Stomach (tissue), 19 donors: ENCODE data around the gene AFF4. TPM values are rescaled to one million over a fixed set of nuclear protein-coding genes. Genes with fewer than 3 reads are reported as not detected.
"Not testable (repeated sequence)": the region's sequence is repeated elsewhere in the genome, so short reads cannot be mapped to it uniquely, and the experiment has no call there.

ENCODE experiments used
- DNase-seq, 2 donors: peaks; one replicate each; pipeline versions ENCODE4 v3.0.0 to v3.0.0-alpha.2; 2013 to 2019
- H3K27ac ChIP-seq, 5 donors: fragments of 200-600 bp in 4 of 5; sonication (generic) in 4 of 5; one replicate each; pipeline ENCODE4 v1.5.1; 2013 to 2019; ENCODE audit warnings: mild to moderate bottlenecking in 1 of 5, moderate library complexity in 1 of 5
- H3K27me3 ChIP-seq, 3 donors: fragments of 200-600 bp; sonication (generic); one replicate each; pipeline ENCODE4 v1.5.1; 2017 to 2019; ENCODE audit warnings: mixed run types in 1 of 3
- H3K36me3 ChIP-seq, 4 donors: fragments of 200-600 bp; sonication (generic); 1 replicate in 3 of 4; 2 replicates in 1 of 4; pipeline ENCODE4 v1.5.1; 2016 to 2019
- H3K4me1 ChIP-seq, 4 donors: fragments of 200-600 bp; sonication (generic); one replicate each; pipeline ENCODE4 v1.5.1; 2016 to 2019
- H3K4me3 ChIP-seq, 4 donors: fragments of 200-600 bp; sonication (generic) in 3 of 4; one replicate each; pipeline ENCODE4 v1.5.1; 2016 to 2019; ENCODE audit warnings: mild to moderate bottlenecking in 1 of 4
- H3K9me3 ChIP-seq, 4 donors: fragments of 200-600 bp; sonication (generic); one replicate each; pipeline ENCODE4 v1.5.1; 2016 to 2019
- EP300 ChIP-seq: sonication (generic); formaldehyde crosslinking; IDR thresholded peaks from one replicate; pipeline ENCODE4 v1.6.1; 2017; ENCODE audit warnings: antibody characterized with exemption
- POLR2A ChIP-seq, 4 donors: fragments of 450-650 bp; IDR thresholded peaks; one replicate each; pipeline ENCODE4 v1.6.1; 2016; ENCODE audit warnings: antibody characterized with exemption in 4 of 4, control low read depth in 2 of 4, mild to moderate bottlenecking in 1 of 4, moderate library complexity in 1 of 4
- POLR2AphosphoS5 ChIP-seq, 3 donors: sonication (generic); formaldehyde crosslinking; IDR thresholded peaks; one replicate each; pipeline ENCODE4 v1.6.1; 2016; ENCODE audit warnings: antibody characterized with exemption in 3 of 3
- WGBS, 5 donors: extraction: QIAGEN DNeasy Blood & Tissue Kit in 3 of 5; methylation state at CpG; one replicate each; pipeline versions ENCODE4 v1.1.5 to v1.1.7; 2013 to 2018; 5-methylcytosine and 5-hydroxymethylcytosine counted together
- intact Hi-C: fragments of 100-400 bp; cut with DNase I; formaldehyde crosslinking; loops from one replicate; pipeline ENCODE4 v1.15.1; 2023; ENCODE audit warnings: low total_unique reads
- long read RNA-seq, 10 donors: transcript quantifications; one replicate each; lab custom pipeline, GENCODE V29; 2026
- polyA plus RNA-seq, 3 donors: library from polyadenylated mRNA; stranded (reverse); fragments of 200-250 nt; gene quantifications; one replicate each; pipeline ENCODE4 v1.2.3, GENCODE V29; 2013
- total RNA-seq, 5 donors: library from RNA; depleted of rRNA; stranded (reverse); fragments of >200 nt; gene quantifications; one replicate each; pipeline versions ENCODE4 v1.1.0 to v1.2.3, GENCODE V29; 2014 to 2016
- TF ChIP-seq, protein P1 (sequence below), 7 experiments: fragments of 450-650 bp in 4 of 7; fragments of 200-600 bp in 3 of 7; sonication (generic) in 3 of 7; IDR thresholded peaks; one replicate each; pipeline ENCODE4 v1.5.1; 2016 to 2019; ENCODE audit warnings: antibody characterized with exemption in 7 of 7, control low read depth in 2 of 7, mild to moderate bottlenecking in 1 of 7
- donor health status: healthy with polysubstance abuse.
- donor health status: Bipolar disorder and iron deficiency.
- donor health status: healthy.

AFF4 gene, protein sequence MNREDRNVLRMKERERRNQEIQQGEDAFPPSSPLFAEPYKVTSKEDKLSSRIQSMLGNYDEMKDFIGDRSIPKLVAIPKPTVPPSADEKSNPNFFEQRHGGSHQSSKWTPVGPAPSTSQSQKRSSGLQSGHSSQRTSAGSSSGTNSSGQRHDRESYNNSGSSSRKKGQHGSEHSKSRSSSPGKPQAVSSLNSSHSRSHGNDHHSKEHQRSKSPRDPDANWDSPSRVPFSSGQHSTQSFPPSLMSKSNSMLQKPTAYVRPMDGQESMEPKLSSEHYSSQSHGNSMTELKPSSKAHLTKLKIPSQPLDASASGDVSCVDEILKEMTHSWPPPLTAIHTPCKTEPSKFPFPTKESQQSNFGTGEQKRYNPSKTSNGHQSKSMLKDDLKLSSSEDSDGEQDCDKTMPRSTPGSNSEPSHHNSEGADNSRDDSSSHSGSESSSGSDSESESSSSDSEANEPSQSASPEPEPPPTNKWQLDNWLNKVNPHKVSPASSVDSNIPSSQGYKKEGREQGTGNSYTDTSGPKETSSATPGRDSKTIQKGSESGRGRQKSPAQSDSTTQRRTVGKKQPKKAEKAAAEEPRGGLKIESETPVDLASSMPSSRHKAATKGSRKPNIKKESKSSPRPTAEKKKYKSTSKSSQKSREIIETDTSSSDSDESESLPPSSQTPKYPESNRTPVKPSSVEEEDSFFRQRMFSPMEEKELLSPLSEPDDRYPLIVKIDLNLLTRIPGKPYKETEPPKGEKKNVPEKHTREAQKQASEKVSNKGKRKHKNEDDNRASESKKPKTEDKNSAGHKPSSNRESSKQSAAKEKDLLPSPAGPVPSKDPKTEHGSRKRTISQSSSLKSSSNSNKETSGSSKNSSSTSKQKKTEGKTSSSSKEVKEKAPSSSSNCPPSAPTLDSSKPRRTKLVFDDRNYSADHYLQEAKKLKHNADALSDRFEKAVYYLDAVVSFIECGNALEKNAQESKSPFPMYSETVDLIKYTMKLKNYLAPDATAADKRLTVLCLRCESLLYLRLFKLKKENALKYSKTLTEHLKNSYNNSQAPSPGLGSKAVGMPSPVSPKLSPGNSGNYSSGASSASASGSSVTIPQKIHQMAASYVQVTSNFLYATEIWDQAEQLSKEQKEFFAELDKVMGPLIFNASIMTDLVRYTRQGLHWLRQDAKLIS
- total RNA-seq (100 to 1,000 TPM in 2 of 5 donors, 10 to 100 TPM in 3; 15.9 to 133 (median 99.1) TPM), polyA plus RNA-seq (10 to 100 TPM in 1 of 3 donors, 1 to 10 TPM in 2; 7.0 to 18.3 (median 9.4) TPM)
- long read RNA-seq, donor 1, full-length matches to known transcripts, result 1 of 1 reads
- long read RNA-seq, donor 1, partial matches to known transcripts, result 0 of 1 reads
- long read RNA-seq, donor 1, other reads (novel, unspliced or antisense), result 0 of 1 reads
- long read RNA-seq, donor 2, partial matches to known transcripts, result 7 of 9 reads
- long read RNA-seq, donor 2, other reads (novel, unspliced or antisense), result 0 of 9 reads
- long read RNA-seq, donor 3, full-length matches to known transcripts, result 1 of 1 reads
- long read RNA-seq, donor 3, partial matches to known transcripts, result 0 of 1 reads
- long read RNA-seq, donor 3, other reads (novel, unspliced or antisense), result 0 of 1 reads
- long read RNA-seq, donor 4, result 0 reads
- long read RNA-seq, donor 5, partial matches to known transcripts, result 6 of 6 reads
- long read RNA-seq, donor 5, other reads (novel, unspliced or antisense), result 0 of 6 reads
- long read RNA-seq, donor 6, full-length matches to known transcripts, result 4 of 21 reads
- long read RNA-seq, donor 6, partial matches to known transcripts, result 17 of 21 reads
- long read RNA-seq, donor 6, other reads (novel, unspliced or antisense), result 0 of 21 reads
- long read RNA-seq, donor 7, partial matches to known transcripts, result 9 of 11 reads
- long read RNA-seq, donor 7, other reads (novel, unspliced or antisense), result 0 of 11 reads
- long read RNA-seq, donor 8, full-length matches to known transcripts, result 2 of 2 reads
- long read RNA-seq, donor 8, partial matches to known transcripts, result 0 of 2 reads
- long read RNA-seq, donor 8, other reads (novel, unspliced or antisense), result 0 of 2 reads
- long read RNA-seq, donor 9, partial matches to known transcripts, result 22 of 24 reads
- long read RNA-seq, donor 9, other reads (novel, unspliced or antisense), result 0 of 24 reads
- long read RNA-seq, donor 10, partial matches to known transcripts, result 0 of 1 reads
- long read RNA-seq, donor 10, other reads (novel, unspliced or antisense), result 0 of 1 reads

DNA sequence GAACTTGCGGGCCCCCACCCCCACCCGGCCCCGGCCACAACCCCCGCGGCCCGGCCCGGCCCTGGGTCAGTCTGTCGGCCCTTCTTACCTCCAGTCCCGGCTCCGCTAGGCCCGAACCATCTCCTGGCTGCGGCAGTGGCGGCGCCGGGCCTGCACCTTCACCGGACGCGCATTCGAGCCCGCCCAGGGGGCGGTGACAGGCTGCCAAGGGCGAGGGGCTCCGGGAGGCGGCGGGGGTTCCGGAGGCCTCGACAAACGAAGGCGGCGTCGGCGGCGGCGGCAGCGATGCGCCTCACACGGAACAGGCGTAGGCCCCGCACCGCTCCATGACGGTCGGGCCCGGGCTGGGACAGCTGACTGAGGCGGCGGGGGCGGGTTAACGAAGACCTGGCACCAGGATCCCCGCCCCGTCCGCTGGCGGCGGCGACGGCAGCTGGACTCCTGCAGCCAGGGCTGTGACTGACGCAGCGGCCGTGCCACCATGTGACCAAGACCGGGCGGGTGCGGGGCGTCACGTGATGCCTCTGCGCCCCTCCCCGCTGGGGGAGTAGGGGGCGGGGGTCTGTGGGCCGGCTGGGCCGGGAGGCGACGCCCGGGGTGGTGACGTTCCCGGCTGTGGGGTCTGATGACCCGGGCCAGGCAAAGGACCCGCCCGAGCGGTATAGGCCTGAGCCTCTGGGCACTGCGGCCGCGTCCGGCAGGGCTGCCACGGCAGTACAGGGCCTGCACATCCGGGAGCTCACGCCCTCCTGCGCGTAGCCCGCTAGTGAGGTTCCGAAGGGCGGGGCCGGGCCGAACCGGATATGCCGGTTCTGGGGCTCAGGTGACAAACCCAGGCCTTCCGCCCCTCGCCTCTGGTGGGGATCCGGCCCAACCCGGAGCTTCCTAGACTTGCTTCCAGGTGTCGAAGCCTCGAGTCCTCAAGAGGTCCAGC is at the start of gene AFF4:
Gene AFF4 (minus strand): TSS at position 464 of the 934 bp plus-strand sequence. CDS start 26,445 bp downstream, outside the sequence.
- intact Hi-C loops, result no loop called here
- peak; percentile 97 to 99 for DNase-seq
- Histone ChIP-seq H3K9me3 (no peaks in the 10 kb centered on the region), H3K4me3 (peak within 1 kb of the TSS; percentile 76 to 89 (median 82)), H3K27me3 (no peaks in the 10 kb centered on the region), H3K4me1 (peaks cover 24 to 43% (median 40%) of the 10 kb centered on the region in 4 donors), H3K27ac (peak within 1 kb of the TSS; percentile 97 to 100 (median 99)), H3K36me3 (no peaks in the 10 kb centered on the region)
- 0 to 1% (median 0%) methylated on average over 38 to 98 of the region's 98 CpGs for WGBS, 5 donors
- peak in 2 of 4 donors; percentile 90 to 91 for TF ChIP-seq POLR2A (IDR thresholded peaks at IDR 0.05)
- TF ChIP-seq EP300, result no peak
- TF ChIP-seq, protein P1, sequence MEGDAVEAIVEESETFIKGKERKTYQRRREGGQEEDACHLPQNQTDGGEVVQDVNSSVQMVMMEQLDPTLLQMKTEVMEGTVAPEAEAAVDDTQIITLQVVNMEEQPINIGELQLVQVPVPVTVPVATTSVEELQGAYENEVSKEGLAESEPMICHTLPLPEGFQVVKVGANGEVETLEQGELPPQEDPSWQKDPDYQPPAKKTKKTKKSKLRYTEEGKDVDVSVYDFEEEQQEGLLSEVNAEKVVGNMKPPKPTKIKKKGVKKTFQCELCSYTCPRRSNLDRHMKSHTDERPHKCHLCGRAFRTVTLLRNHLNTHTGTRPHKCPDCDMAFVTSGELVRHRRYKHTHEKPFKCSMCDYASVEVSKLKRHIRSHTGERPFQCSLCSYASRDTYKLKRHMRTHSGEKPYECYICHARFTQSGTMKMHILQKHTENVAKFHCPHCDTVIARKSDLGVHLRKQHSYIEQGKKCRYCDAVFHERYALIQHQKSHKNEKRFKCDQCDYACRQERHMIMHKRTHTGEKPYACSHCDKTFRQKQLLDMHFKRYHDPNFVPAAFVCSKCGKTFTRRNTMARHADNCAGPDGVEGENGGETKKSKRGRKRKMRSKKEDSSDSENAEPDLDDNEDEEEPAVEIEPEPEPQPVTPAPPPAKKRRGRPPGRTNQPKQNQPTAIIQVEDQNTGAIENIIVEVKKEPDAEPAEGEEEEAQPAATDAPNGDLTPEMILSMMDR (IDR thresholded peaks at IDR 0.05), result peak in 1 of 7 experiments; percentile 6
- TF ChIP-seq POLR2AphosphoS5 (IDR thresholded peaks at IDR 0.05), result peak; percentile 99

DNA sequence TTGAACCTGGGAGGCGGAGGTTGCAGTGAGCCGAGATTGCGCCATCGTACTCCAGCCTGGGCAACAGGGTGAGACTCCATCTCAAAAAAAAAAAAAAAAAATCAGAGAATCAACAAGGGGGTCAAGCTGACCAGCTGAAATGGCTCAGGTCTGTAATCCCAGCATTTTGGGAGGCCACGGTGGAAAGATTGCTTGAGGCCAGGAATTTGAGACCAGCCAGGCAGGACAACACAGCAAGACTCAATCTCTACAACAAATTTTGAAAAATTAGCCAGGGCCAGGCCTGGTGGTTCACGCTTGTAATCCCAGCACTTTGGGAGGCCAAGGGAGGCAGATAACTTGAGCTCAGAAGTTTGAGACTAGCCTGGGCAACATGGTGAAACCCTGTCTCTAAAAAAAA is 45.0 kb upstream of the AFF4 start:
- intact Hi-C loops, H3K4me3 ChIP-seq, DNase-seq, H3K9me3 ChIP-seq, H3K27ac ChIP-seq, H3K27me3 ChIP-seq, H3K4me1 ChIP-seq: not testable (repeated sequence)
- 79 to 98% (median 82%) methylated on average over 4 to 6 of the region's 6 CpGs for WGBS, 5 donors
- peaks cover 18 to 49% (median 42%) of the 10 kb centered on the region in 4 donors for H3K36me3 ChIP-seq

DNA sequence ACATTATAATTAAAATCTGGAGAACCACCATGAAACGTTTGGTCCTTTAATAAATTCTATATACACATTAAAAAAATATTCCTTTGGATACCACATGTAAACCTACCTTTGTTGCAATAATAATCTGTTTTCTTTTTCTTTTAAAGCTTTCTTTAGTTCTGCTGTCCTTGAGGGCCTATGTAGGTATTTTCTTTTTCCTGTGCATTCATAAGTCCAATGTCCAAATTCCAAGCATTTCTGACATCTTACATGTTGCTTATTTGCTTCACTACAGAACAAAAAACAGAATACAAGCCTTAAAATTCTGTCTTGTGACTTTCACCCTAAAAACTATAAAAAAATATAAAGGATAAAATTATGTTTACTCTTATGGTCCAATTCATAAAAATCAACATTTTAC is 43.2 kb upstream of the AFF4 start:
- no peak for DNase-seq
- Histone ChIP-seq H3K27me3 (no peaks in the 10 kb centered on the region), H3K4me1 (no peaks in the 10 kb centered on the region), H3K9me3 (no peaks in the 10 kb centered on the region), H3K27ac (no peak overlapping the region), H3K36me3 (peaks cover 28 to 64% (median 54%) of the 10 kb centered on the region in 4 donors), H3K4me3 (no peak overlapping the region)
- no peak for TF ChIP-seq POLR2A (IDR thresholded peaks at IDR 0.05)
- no peak for TF ChIP-seq POLR2AphosphoS5 (IDR thresholded peaks at IDR 0.05)
- TF ChIP-seq, protein P1 (IDR thresholded peaks at IDR 0.05), result no peak
- no peak for TF ChIP-seq EP300
- 70 to 85% (median 77%) methylated on average over 1 of the region's 1 CpG for WGBS, 5 donors
- intact Hi-C loops, result no loop called here
